GM21529 (cell line): ENCODE data around the gene NCKAP5.
"Not testable (repeated sequence)": the region's sequence is repeated elsewhere in the genome, so short reads cannot be mapped to it uniquely, and the experiment has no call there.

ENCODE experiments used
- ATAC-seq: cut with Tn5 transposase; IDR thresholded peaks from one replicate; pipeline ENCODE4 v1.9.1; 2021; ENCODE audit not compliant: unreplicated experiment

The NCKAP5 gene

GRCh38 chr2:132860220-132860619 is 708.0 kb downstream of the NCKAP5 start:
- no peak for ATAC-seq

GRCh38 chr2:132859590-132859989 is 708.7 kb downstream of the NCKAP5 start:
- no peak for ATAC-seq

GRCh38 chr2:132857319-132857718 is 710.9 kb downstream of the NCKAP5 start:
- no peak for ATAC-seq

- ATAC-seq, result no peak
Observed at GRCh38 chr2:132850688-132851087, 717.6 kb downstream of the NCKAP5 start.

GRCh38 chr2:132849118-132849517 is 719.1 kb downstream of the NCKAP5 start:
- ATAC-seq, result no peak

- no peak for ATAC-seq
Observed at GRCh38 chr2:132845339-132845738, 722.9 kb downstream of the NCKAP5 start.

- ATAC-seq, result no peak
Observed at GRCh38 chr2:132844585-132844984, 723.7 kb downstream of the NCKAP5 start.

GRCh38 chr2:132837769-132838168 is 730.5 kb downstream of the NCKAP5 start:
- ATAC-seq, result no peak

GRCh38 chr2:132830321-132830827 is 737.9 kb downstream of the NCKAP5 start:
- ATAC-seq, result no peak

- no peak for ATAC-seq
Observed at GRCh38 chr2:132825601-132826000, 742.7 kb downstream of the NCKAP5 start.

GRCh38 chr2:132824716-132825115 is 743.5 kb downstream of the NCKAP5 start:
- ATAC-seq, result no peak

GRCh38 chr2:132816234-132816633 is 752.0 kb downstream of the NCKAP5 start:
- ATAC-seq, result no peak

GRCh38 chr2:132815516-132815915 is 752.7 kb downstream of the NCKAP5 start:
- no peak for ATAC-seq

GRCh38 chr2:132814651-132815050 is 753.6 kb downstream of the NCKAP5 start:
- ATAC-seq, result no peak

- ATAC-seq, result no peak
Observed at GRCh38 chr2:132813422-132813821, 754.8 kb downstream of the NCKAP5 start.

- no peak for ATAC-seq
Observed at GRCh38 chr2:132811148-132811915, 756.9 kb downstream of the NCKAP5 start.

GRCh38 chr2:132809962-132810361 is 758.3 kb downstream of the NCKAP5 start:
- ATAC-seq, result not testable (repeated sequence)

GRCh38 chr2:132804051-132804450 is 764.2 kb downstream of the NCKAP5 start:
- ATAC-seq, result no peak

- ATAC-seq, result no peak
Observed at GRCh38 chr2:132798341-132798740, 769.9 kb downstream of the NCKAP5 start.

GRCh38 chr2:132797556-132797955 is 770.7 kb downstream of the NCKAP5 start:
- ATAC-seq, result no peak

GRCh38 chr2:132797071-132797470 is 771.2 kb downstream of the NCKAP5 start:
- no peak for ATAC-seq

- ATAC-seq, result no peak
Observed at GRCh38 chr2:132795220-132795619, 773.0 kb downstream of the NCKAP5 start.

- ATAC-seq, result no peak
Observed at GRCh38 chr2:132793532-132793931, 774.7 kb downstream of the NCKAP5 start.
